ENCODE results near the gene LRRC7.

Gene LRRC7

DNA sequence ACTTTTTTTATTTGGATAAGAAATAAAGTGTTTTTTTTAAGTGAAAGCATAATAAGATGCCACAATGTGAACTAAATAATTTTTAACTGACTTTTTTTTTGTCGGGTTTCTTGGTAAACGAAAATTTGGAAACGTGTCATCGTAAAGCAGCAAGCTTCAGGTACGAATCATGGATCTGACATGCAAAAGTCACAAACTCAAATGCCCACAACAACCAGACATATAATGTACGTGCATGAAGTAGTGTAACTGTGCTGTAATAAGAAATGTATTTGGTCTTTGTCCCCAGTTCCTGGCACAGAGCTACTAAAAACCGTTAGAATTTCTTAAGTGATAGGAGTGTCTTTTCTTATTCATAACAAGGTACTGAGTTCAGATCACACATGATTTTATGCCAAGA, 44.3 kb upstream of the LRRC7 start:
- Histone ChIP-seq H4K20me1 (ENCODE audit: insufficient read depth, low read length) (no peaks in the 10 kb centered on the region), H3K4me3 (ENCODE audit: low read depth in 1 of 2, low read length in 2 of 2) (no peak overlapping the region), H3K4me1 (ENCODE audit: insufficient read depth, low read length) (no peaks in the 10 kb centered on the region), H3K79me2 (ENCODE audit: insufficient read depth, low read length) (no peaks in the 10 kb centered on the region), H3K4me2 (ENCODE audit: insufficient read depth, low read length) (no peak overlapping the region), H3K27me3 (ENCODE audit: insufficient read depth, low read length, poor library complexity) (no peaks in the 10 kb centered on the region), H3K9ac (ENCODE audit: low read depth, low read length) (no peak overlapping the region), H3K36me3 (ENCODE audit: insufficient read depth, low read length) (no peaks in the 10 kb centered on the region), H3K9me3 (ENCODE audit: insufficient read depth, low read length, severe bottlenecking) (no peaks in the 10 kb centered on the region), H3K27ac (ENCODE audit: low read length) (no peak overlapping the region), H2AFZ (ENCODE audit: low read depth, low read length) (no peak overlapping the region)
- DNase-seq (no peak), ATAC-seq (ENCODE audit: insufficient read depth, low read depth) (no peak)
- TF ChIP-seq CTCF (IDR thresholded peaks at IDR 0.05; ENCODE audit: borderline replicate concordance, extremely low read depth, low read length, poor library complexity, severe bottlenecking) (no peak), EZH2 (IDR thresholded peaks at IDR 0.05; ENCODE audit: borderline replicate concordance, low read depth, low read length, severe bottlenecking) (no peak)

GRCh38 chr1:69524015-69524414, 43.7 kb upstream of the LRRC7 start:
- no peak for ATAC-seq (ENCODE audit: insufficient read depth, low read depth)
- no peak overlapping the region for H3K9ac ChIP-seq (ENCODE audit: low read depth, low read length)
- no peaks in the 10 kb centered on the region for H4K20me1 ChIP-seq (ENCODE audit: insufficient read depth, low read length)
- H3K9me3 ChIP-seq (ENCODE audit: insufficient read depth, low read length, severe bottlenecking), result no peaks in the 10 kb centered on the region
- H3K36me3 ChIP-seq (ENCODE audit: insufficient read depth, low read length), result no peaks in the 10 kb centered on the region
- no peaks in the 10 kb centered on the region for H3K79me2 ChIP-seq (ENCODE audit: insufficient read depth, low read length)
- no peak overlapping the region for H3K4me3 ChIP-seq (ENCODE audit: low read depth in 1 of 2, low read length in 2 of 2)
- H2AFZ ChIP-seq (ENCODE audit: low read depth, low read length), result no peak overlapping the region
- no peaks in the 10 kb centered on the region for H3K27me3 ChIP-seq (ENCODE audit: insufficient read depth, low read length, poor library complexity)
- TF ChIP-seq CTCF (IDR thresholded peaks at IDR 0.05; ENCODE audit: borderline replicate concordance, extremely low read depth, low read length, poor library complexity, severe bottlenecking) (no peak), EZH2 (IDR thresholded peaks at IDR 0.05; ENCODE audit: borderline replicate concordance, low read depth, low read length, severe bottlenecking) (no peak)
- DNase-seq, result no peak
- no peak overlapping the region for H3K4me2 ChIP-seq (ENCODE audit: insufficient read depth, low read length)
- no peaks in the 10 kb centered on the region for H3K4me1 ChIP-seq (ENCODE audit: insufficient read depth, low read length)
- no peak overlapping the region for H3K27ac ChIP-seq (ENCODE audit: low read length)

- no peak overlapping the region for H3K4me3 ChIP-seq (ENCODE audit: low read depth in 1 of 2, low read length in 2 of 2)
- DNase-seq (no peak), ATAC-seq (ENCODE audit: insufficient read depth, low read depth) (no peak)
- no peaks in the 10 kb centered on the region for H3K79me2 ChIP-seq (ENCODE audit: insufficient read depth, low read length)
- no peaks in the 10 kb centered on the region for H3K36me3 ChIP-seq (ENCODE audit: insufficient read depth, low read length)
- no peaks in the 10 kb centered on the region for H3K4me1 ChIP-seq (ENCODE audit: insufficient read depth, low read length)
- no peak for TF ChIP-seq CTCF (IDR thresholded peaks at IDR 0.05; ENCODE audit: borderline replicate concordance, extremely low read depth, low read length, poor library complexity, severe bottlenecking)
- TF ChIP-seq EZH2 (IDR thresholded peaks at IDR 0.05; ENCODE audit: borderline replicate concordance, low read depth, low read length, severe bottlenecking), result no peak
- no peaks in the 10 kb centered on the region for H4K20me1 ChIP-seq (ENCODE audit: insufficient read depth, low read length)
- H3K27me3 ChIP-seq (ENCODE audit: insufficient read depth, low read length, poor library complexity), result no peaks in the 10 kb centered on the region
- no peak overlapping the region for H2AFZ ChIP-seq (ENCODE audit: low read depth, low read length)
- no peaks in the 10 kb centered on the region for H3K9me3 ChIP-seq (ENCODE audit: insufficient read depth, low read length, severe bottlenecking)
- no peak overlapping the region for H3K4me2 ChIP-seq (ENCODE audit: insufficient read depth, low read length)
- H3K27ac ChIP-seq (ENCODE audit: low read length), result no peak overlapping the region
- H3K9ac ChIP-seq (ENCODE audit: low read depth, low read length), result no peak overlapping the region
Measured at GRCh38 chr1:69527273-69527672, 40.4 kb upstream of the LRRC7 start.

DNA sequence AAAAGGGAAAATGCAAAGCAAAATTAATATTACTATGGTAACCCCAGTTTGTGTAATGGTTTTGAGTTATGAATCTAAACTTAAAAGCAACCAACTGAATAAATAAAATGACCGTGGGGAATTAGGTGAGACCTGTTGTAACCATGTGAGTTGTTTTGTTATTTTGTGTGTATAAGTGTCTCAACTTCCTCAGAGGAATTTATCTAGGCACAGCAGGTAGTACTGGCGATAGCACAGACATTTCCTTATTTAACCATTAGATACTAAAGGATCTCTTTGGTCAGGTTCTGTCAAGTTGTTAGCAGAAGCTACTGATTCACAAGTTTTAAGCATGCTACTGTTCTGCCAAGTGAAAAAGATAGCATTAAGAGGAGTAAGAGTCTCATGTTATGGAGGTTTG, 39.3 kb upstream of the LRRC7 start:
- no peak overlapping the region; the same call in 1 of the 2 replicates for H2AFZ ChIP-seq (ENCODE audit: low read depth, low read length)
- H3K4me2 ChIP-seq (ENCODE audit: insufficient read depth, low read length), result no peak overlapping the region
- H3K9me3 ChIP-seq (ENCODE audit: insufficient read depth, low read length, severe bottlenecking), result no peaks in the 10 kb centered on the region
- ATAC-seq (ENCODE audit: insufficient read depth, low read depth) (no peak), DNase-seq (no peak)
- TF ChIP-seq CTCF (IDR thresholded peaks at IDR 0.05; ENCODE audit: borderline replicate concordance, extremely low read depth, low read length, poor library complexity, severe bottlenecking) (no peak), EZH2 (IDR thresholded peaks at IDR 0.05; ENCODE audit: borderline replicate concordance, low read depth, low read length, severe bottlenecking) (no peak)
- no peaks in the 10 kb centered on the region for H3K36me3 ChIP-seq (ENCODE audit: insufficient read depth, low read length)
- H3K4me3 ChIP-seq (ENCODE audit: low read depth in 1 of 2, low read length in 2 of 2), result no peak overlapping the region
- H3K4me1 ChIP-seq (ENCODE audit: insufficient read depth, low read length), result no peaks in the 10 kb centered on the region
- no peaks in the 10 kb centered on the region for H4K20me1 ChIP-seq (ENCODE audit: insufficient read depth, low read length)
- no peaks in the 10 kb centered on the region for H3K79me2 ChIP-seq (ENCODE audit: insufficient read depth, low read length)
- H3K9ac ChIP-seq (ENCODE audit: low read depth, low read length), result no peak overlapping the region
- no peaks in the 10 kb centered on the region for H3K27me3 ChIP-seq (ENCODE audit: insufficient read depth, low read length, poor library complexity)
- H3K27ac ChIP-seq (ENCODE audit: low read length), result no peak overlapping the region

Data from DND-41 (cell line).